CD4-positive, alpha-beta T cell treated with Interleukin-17A for 1 hour (primary cell): Measurements from ENCODE around the gene SLC25A21.
"Not testable (repeated sequence)": the region's sequence is repeated elsewhere in the genome, so short reads cannot be mapped to it uniquely, and the experiment has no call there.

Experiments used
- DNase-seq: peaks from one replicate; pipeline ENCODE4 v3.0.0-alpha.2; 2020

SLC25A21 gene

DNA sequence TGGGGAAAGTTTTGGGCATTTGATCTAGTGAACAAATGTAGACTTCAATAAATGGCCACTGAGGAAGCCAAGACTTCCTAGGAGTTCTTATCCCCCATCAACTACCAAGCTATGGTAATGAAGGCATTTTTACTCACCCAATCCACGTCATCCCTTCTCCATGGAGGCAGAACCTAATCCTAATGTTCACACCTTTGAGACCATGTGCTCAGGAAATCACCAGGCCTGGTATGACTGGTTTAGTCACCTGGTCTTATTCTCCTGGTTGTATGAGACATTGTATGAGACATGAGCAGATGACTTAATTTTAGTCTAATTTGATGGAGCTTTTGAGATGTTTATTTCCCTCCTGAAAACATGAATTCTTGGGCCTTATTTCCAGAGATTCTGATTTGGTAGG, 422.2 kb downstream of the SLC25A21 start:
- DNase-seq, result no peak

GRCh38 chr14:36748610-36749213, 423.7 kb downstream of the SLC25A21 start:
- no peak for DNase-seq

DNA sequence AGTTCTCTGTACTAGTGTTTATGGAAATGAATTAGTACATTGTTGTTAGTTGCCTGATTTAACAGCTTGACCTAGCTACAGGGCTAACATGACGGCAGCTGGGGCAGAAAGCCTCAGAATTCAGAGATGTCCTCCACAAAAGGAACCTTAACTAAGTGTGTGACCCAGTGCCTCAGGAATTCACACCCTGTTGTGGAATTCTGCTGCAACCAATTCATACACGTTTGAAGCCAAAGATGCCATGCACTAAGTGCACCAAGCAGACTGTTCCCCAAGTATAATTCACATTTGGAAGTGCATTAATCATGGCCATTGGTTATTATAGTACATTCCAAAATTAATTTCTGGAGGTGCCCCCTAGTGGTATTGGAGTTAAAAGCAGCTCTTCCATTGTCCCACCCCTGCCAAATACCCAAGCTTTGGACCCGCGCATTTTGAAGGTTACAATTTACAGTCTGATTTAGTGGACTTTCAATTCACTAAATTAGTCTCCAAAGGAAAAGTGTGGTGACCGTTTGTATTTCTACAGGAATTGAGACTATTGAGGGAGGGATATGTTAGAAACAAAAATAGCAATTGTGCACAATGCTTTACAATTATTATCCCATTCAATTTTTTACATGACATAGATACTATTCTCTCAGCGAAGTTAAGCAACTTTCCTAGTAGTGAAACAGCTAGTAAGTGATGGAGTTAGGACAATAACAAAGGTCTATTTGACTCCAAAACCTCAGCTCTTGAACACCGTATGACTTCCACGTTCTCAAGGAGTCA, 424.8 kb downstream of the SLC25A21 start:
- DNase-seq, result no peak

DNA sequence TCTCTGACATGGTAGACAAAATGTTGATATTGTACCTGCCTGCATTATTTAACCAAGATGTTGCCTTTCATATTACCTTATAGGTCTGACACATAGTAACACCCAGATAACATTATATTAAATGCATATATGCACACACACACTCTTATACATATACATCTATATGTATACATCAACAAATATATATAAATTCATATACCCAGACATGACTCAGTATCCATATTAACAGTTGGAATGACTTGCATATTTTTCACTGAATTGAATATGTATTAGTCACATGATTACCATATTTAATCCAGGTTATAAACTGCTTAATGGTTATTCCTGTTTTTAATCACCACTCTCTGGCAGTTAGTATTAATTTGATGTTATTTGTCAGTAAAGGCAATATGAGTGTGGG, 425.5 kb downstream of the SLC25A21 start:
- DNase-seq, result no peak

GRCh38 chr14:36741858-36742257, 430.5 kb downstream of the SLC25A21 start:
- DNase-seq, result no peak

DNA sequence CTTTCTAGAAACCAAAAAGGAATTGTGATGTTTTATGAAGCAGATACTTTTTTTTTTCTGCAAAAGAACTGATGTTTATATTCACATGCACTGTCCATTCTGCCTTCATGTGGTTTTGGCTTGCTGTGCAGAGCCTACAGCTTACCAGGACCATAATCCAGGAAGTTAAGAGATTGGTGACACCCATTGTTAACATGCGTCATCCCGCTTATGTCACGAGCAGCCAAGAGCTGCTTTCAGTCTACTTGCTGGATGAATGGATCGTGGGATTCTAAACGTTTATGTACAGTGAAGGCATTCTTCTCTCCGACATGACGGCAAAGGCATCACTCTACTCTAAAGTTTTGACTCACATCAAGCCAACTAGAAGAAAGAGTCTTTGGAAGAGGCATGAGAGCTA, 434.1 kb downstream of the SLC25A21 start:
- no peak for DNase-seq

DNA sequence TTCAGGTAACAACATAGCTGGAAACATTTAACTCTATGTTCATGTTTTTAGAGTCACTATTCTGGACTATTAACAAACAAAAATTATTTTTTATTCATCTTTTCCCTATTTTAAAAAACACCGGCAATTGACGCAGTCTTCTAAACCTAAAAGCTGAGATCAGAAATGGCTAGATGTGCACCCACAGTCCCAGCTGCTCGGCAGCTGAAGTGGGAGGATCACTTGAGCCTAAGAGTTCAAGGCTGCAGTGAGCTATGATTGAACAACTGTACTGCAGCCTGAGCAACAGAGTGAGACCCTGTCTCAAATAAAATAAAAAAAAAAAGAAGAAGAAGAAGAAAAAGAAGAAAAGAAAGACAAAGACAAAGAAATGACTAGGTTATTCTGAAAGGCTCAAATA, 446.3 kb downstream of the SLC25A21 start:
- no peak for DNase-seq

DNA sequence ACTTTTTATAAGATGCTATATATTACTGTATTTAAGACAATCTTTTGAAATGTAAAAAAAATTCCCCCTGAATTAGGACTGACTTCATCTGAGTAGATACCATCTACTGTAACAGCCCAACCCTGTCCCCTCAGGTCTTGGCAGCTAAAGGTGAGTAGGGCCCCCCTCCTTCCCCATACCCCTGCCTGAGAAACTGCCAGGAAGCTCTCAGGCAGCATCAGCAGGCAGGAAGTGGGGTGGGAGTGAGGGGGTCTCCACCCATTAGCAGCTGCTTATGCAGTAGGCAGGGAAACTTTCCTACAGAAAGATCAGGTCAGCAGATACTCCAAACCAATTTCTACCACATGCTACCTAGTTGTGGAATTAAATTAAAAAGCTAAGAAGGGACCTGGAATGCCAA, 448.2 kb downstream of the SLC25A21 start:
- no peak for DNase-seq

DNA sequence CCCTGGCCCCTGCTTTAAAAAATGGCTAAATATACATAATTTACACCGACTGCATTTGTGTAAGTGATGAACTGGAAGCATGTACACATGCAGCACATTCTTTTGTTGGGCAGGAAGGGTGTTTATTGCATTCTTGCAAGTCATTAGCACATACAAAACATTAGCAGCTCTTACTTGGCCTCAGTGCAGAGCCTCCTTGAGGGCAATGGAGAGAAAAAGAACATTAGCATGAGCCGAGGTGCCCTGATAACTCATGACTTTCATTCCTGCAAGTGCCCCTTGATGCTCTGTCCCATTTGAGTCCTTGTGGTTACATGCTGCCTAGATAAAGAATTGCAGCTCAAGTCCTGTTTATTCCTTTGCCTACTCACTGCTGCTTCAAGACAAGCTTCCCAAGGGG, 448.9 kb downstream of the SLC25A21 start:
- no peak for DNase-seq

GRCh38 chr14:36721877-36722276, 450.5 kb downstream of the SLC25A21 start:
- DNase-seq, result no peak

GRCh38 chr14:36720657-36721056, 451.7 kb downstream of the SLC25A21 start:
- DNase-seq, result no peak

GRCh38 chr14:36719823-36720222, 452.6 kb downstream of the SLC25A21 start:
- DNase-seq, result no peak

DNA sequence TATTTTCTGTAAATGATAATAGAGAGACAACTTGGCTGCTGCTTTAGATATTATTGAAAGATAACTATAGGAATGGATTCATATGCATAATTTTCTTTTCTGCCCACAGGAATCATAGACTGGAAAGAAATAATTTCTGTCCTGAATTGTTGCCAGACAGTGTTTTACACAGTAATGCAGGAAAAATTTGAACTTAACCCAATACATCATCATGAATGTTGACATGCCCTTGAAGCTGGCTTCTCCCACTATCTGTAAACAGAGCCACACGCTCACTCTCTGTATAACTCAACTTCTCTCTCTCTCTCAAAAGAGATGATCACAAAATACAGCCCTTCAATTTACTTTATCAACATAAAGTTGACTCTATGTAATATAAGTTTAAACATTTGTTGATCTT, 454.2 kb downstream of the SLC25A21 start:
- no peak for DNase-seq

DNA sequence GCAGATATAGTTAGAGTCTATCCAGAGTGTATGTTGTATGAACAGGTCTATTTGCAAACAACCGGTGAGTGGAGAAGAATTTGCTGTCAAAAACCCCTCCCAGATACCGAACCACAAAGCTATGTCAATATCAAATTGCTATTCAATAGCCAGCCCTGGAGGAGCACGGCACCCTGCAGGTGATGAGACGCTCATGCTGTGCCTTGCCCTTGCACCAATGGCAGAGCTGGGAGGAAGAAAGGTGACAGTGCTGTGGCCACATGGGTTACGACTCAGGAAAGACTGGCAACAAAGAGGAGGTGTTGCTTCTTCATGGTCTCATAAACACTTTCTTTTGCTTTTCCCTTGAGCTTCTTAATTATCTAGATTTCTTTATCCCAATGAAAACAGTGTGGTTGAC, 455.0 kb downstream of the SLC25A21 start:
- no peak for DNase-seq

DNA sequence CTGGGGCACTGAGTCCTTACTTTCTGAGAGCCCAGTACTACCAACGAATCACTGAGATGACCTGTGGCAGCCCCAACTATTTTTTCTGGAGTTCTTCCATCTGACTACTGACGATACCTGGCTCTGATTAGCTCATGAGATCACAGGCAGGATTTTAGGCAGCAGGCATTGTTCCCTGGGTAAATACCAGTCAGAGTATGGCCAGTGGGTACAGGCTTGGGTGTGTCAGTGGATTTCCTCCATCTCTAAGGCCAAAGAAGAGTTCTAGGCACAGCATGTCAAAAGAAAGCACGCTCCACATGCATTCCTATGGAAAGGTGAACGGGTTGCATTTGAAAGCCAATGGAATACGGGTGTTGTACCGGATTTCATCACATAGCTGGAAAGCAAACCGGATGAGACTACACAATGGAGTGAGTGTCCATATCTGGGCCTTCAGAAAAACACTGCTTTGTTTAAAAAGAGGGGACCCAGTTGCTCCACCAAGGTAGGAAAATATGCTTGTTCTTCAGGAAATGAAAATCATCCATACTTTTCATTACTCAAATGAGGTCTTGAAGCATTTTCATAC, 455.7 kb downstream of the SLC25A21 start:
- DNase-seq, result no peak

GRCh38 chr14:36713960-36714703, 458.3 kb downstream of the SLC25A21 start:
- no peak for DNase-seq

DNA sequence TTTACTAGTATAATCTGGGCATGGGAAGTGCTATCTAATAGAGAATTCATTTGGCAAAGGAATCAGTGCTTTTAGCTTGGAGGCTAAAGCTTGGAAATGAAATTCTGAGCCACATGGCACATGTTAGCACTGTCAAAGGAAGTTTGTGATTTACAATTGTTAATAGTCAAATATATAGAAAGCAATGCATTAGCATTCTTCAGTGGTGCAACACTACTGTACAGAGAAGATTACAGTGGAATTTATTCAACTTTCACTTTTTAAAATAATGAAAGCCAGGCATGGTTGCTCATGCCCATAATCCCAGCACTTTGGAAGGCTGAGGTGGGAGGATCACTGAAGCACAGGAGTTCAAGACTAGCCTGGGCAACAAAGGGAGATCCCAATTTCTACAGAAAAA, 464.8 kb downstream of the SLC25A21 start:
- DNase-seq, result no peak

GRCh38 chr14:36702474-36702873, 469.9 kb downstream of the SLC25A21 start:
- DNase-seq, result no peak

- DNase-seq, result no peak
Observed at GRCh38 chr14:36701132-36701531, 471.3 kb downstream of the SLC25A21 start.

DNA sequence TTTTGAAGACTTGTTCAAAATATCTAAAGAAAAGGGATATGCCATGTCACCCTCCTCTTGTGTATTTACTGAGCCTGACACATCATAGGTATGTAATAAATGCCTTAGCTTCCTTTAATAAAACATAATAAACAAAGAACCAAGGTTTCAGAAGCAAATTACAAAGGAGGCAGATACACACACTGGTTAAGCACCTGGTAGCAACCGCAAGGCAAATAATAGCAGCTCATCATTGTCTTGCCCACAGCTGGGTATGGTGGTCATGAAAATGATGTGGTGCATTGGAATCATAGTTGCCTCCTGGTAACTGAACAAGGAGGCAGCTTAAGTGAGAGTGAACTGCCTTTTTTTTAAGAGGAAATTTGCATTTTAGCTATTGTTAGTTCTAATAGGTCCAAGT, 471.8 kb downstream of the SLC25A21 start:
- DNase-seq, result no peak

GRCh38 chr14:36699420-36699819, 473.0 kb downstream of the SLC25A21 start:
- not testable (repeated sequence) for DNase-seq

DNA sequence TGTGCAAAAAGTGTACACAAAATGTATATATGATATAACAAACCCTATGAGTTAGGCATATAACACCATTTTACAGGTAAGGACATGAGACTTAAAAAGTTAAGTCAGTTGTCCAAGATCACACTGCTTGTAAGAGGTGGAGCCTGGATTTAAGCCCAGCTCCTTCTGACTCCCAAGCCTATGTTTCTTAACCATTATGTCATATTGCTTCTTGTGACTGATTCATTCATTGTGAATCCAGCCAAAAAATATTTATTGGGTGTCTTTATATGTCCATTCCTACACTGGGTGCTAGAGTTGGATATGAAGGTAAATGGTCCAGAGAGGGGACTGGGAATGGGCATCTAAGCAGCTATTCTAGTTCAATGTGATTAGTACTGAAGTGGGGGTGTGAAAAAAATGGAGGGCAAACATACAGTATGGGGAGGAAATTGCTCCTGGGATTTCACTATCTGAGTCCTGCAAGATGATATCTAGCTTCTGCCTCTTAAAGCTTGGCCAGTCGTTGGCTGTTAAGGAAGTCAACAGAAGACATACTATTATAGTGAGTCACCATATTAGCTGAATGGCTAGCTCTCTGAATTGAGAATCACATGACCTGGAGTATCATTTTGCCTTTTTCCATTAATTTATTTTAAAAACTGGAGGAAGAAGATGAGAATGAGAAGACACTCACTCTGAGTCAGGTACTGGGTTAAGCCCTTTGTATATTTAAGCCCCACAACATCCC, 481.9 kb downstream of the SLC25A21 start:
- DNase-seq, result no peak

- DNase-seq, result no peak
Observed at GRCh38 chr14:36684946-36685345, 487.5 kb downstream of the SLC25A21 start.
